ENCODE measurements around the gene OXCT2.
"Not testable (repeated sequence)": the region's sequence is repeated elsewhere in the genome, so short reads cannot be mapped to it uniquely, and the experiment has no call there.

The OXCT2 gene

DNA sequence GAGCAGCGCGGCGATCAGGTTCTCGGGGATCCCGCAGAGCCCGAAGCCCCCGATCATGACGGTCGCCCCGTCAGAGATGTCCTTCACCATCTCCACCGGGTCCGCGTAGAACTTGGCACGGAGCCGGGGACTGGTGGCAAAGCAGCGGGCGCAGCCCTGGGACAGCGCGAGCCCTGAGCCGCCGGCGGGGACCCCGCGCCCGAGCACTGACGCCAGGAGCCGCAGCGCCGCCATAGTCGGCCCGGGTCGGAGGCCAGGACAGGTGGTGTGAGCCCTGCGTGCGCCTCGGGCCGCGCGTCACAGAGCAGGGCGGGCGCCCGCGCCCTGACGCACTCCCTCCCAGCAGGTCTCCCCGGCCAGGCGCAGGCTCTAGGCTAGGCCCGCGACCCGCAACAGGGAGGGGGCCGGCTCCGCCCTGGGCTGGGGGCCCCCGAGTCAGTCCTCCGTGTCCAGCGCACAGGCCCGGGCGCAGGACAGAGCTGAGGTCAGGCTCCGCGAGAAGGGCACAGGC is at the start of gene OXCT2:
Gene OXCT2, minus strand, starts transcription at position 327 of the 511 bp plus-strand sequence. Its CDS starts 93 bp downstream, at position 234.
- H3K36me3 ChIP-seq (ENCODE audit: insufficient read depth, low read length); H3K9me3 ChIP-seq (ENCODE audit: control insufficient read depth, insufficient read depth, low read length); H3K4me1 ChIP-seq (ENCODE audit: insufficient read depth, low read length): not testable (repeated sequence)
- H3K9ac ChIP-seq (ENCODE audit: low read depth, low read length): peak within 1 kb of the TSS; percentile 45; the same call in 1 of the 2 replicates

DNA sequence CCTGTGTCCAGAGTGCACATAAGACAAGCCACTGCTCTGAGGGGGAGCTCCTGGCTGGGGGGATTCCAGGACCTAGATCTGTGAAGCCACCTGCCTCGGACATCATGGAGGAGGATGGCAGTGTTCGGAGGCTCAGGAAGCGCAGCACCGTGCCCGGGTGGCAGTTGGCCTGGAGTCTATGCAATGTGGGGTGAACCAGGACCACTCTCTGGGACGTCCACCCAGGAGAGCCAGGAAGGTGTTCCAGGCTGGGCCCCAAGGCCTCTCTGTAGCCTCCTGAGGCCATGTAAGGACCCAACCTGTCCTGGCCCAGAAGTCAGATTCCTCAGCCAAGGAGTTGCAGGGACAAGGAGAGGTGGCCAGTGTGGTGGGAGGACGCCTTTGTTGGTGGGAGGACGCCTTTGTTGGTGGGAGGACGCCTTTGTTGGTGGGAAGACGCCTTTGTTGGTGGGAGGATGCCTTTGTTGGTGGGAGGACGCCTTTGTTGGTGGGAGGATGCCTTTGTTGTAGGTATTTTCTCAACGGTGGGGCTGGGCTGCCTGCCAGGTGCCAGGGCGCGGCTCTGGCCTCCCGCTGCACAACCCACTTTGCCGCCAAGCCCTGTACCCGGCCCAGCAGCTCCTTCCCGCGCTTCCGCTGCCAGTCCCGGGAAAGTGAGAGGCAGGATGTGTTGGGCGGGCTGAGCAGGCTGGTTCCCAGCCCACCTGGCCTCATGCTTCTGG is 48.1 kb upstream of the OXCT2 start:
- Histone ChIP-seq H3K36me3 (ENCODE audit: insufficient read depth, low read length) (no peaks in the 10 kb centered on the region), H3K9me3 (ENCODE audit: control insufficient read depth, insufficient read depth, low read length) (no peaks in the 10 kb centered on the region), H3K4me1 (ENCODE audit: insufficient read depth, low read length) (no peaks in the 10 kb centered on the region), H3K9ac (ENCODE audit: low read depth, low read length) (no peak overlapping the region)

DNA sequence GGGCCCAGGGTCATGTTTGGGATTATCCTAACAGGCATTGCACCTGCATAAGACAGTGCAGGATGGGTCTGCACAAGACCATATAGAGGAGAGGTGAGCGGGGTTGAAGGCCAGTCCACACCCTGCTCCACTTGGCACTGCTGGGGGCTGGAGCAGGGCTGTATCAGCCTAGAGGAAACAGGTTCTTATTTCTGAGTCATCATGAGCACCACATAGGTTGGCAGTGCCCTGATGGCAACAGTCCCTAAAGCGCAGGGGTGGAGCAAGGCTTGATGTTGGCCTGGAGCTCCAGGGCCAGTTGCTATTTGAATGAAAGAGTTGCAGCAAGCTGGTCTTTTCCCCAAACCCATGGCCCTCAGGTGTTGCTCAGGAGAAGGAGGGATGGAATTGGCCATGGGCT is 47.3 kb upstream of the OXCT2 start:
- no peaks in the 10 kb centered on the region for H3K4me1 ChIP-seq (ENCODE audit: insufficient read depth, low read length)
- H3K36me3 ChIP-seq (ENCODE audit: insufficient read depth, low read length): no peaks in the 10 kb centered on the region
- no peaks in the 10 kb centered on the region for H3K9me3 ChIP-seq (ENCODE audit: control insufficient read depth, insufficient read depth, low read length)
- no peak overlapping the region for H3K9ac ChIP-seq (ENCODE audit: low read depth, low read length)

DNA sequence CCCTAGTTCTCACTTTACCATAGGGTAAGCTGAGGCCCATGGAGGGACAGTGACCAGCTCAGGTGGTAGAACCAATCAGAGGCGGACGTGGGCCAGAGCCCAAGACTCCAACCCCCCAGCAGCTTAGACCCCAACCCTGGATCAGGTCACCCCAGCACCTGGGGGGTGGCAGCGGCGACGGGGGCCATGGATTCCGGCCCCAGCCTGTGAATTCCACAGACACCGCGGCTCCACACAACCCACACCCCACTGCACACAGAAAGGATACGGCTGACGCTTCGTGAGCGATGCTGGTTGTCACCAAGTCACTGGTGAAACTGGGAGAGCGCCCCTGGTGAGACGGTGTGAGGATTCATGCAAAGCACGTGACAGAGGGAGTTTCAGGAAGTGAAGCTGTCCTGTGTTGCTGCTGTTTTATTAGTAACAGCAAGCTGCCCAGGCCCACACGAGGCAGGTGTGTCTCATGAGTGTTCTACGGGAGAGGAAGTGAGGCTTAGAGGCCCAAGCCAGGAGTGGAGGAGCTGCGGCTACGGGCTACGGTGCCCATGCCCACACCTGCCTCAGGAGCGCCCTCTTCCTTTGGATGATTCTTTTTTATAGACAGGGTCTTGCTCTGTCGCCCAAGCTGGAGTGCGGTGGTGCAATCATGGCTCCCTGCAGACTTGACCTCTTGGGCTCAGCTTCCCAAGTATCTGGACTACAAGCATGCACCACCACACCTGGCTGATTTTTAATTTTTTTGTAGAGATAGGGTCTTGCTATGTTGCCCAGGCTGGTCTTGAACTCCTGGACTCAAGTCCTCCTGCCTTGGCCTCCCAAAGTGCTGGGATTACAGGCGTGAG is 46.2 kb upstream of the OXCT2 start:
- not testable (repeated sequence) for H3K9me3 ChIP-seq (ENCODE audit: control insufficient read depth, insufficient read depth, low read length); H3K4me1 ChIP-seq (ENCODE audit: insufficient read depth, low read length); H3K36me3 ChIP-seq (ENCODE audit: insufficient read depth, low read length); H3K9ac ChIP-seq (ENCODE audit: low read depth, low read length)

DNA sequence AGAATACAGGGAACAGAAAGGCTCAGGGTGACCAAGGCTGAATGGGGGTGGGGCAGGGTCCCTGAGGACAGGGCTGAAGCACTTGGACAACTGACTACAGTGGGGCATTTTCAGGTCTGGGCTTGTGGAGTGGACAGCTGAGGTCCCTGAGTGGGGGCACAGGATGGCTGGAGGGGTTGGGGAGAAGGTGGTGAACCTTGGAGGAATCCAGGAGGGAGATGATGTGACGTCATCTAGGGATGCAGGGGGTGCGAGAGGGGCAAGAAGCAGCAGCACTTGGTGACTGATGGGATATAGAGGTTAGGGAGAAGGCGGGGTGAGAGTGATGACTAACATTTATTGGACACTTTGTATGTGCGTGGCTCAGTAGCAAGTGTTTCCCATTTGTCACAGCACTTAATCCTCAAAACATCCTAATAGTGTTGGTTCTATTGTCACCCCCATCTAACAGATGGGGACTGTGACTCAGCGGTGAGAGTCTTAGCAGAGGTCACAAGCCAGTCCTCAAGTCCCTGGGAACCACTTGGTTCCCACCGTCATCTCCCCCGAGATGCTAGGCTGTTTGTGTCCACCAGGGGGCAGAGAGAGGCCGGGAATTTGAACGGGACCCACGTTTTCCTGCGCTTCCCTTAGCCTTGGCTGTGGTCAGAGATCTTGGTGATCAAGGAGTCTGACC is 45.4 kb upstream of the OXCT2 start:
- Histone ChIP-seq H3K4me1 (ENCODE audit: insufficient read depth, low read length) (no peaks in the 10 kb centered on the region), H3K9ac (ENCODE audit: low read depth, low read length) (no peak overlapping the region), H3K9me3 (ENCODE audit: control insufficient read depth, insufficient read depth, low read length) (no peaks in the 10 kb centered on the region), H3K36me3 (ENCODE audit: insufficient read depth, low read length) (no peaks in the 10 kb centered on the region)

DNA sequence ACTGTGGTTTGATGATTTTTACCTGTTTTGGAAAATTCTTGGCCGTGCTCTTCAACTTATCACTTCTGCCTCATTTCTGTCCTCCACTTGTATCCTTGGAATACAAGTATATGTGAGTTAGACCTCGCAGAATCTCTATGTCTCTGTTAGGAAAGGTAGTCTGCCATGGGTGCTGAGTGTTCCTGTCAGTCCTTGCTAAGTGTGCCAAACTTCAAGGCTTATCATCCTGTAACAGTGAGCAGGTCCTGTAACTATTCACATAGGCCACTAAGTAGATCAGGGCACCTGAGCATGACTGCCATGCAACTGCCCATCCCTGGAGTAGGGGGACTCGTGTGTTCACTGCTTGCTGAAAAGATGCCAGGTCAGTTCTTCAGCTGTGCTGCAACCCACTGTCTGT is 41.8 kb upstream of the OXCT2 start:
- no peaks in the 10 kb centered on the region for H3K36me3 ChIP-seq (ENCODE audit: insufficient read depth, low read length)
- no peaks in the 10 kb centered on the region for H3K4me1 ChIP-seq (ENCODE audit: insufficient read depth, low read length)
- no peaks in the 10 kb centered on the region for H3K9me3 ChIP-seq (ENCODE audit: control insufficient read depth, insufficient read depth, low read length)
- H3K9ac ChIP-seq (ENCODE audit: low read depth, low read length): no peak overlapping the region

DNA sequence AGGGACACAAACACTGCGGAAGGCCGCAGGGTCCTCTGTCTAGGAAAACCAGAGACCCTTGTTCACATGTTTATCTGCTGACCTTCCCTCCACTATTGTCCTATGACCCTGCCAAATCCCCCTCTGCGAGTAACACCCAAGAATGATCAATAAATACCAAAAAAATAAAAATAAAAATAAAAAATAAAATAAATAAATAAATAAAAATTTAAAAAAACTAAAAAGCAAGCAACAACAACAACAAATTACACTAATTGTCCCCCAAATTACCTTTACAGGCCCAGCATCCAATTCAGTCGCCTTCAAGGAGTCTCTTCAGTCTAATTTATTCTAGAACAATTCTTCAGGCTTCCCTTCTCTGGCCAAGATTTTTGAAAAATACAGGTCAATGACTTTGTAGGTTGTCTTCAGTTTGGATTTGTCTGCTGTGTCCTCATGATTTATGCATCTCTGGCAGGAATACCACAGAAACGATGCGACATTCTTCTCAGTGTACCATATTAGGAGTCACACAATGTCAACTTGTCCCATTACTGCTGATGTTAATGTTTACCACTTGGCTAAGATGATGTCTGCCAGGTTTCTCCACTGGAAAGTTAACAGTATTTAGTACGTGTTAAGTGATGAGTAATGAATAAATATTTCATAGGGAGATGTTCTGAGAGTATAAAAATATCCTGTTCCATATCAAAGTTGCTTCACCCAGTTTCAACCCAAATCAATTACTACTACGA is 37.8 kb upstream of the OXCT2 start:
- Histone ChIP-seq H3K4me1 (ENCODE audit: insufficient read depth, low read length) (no peaks in the 10 kb centered on the region), H3K36me3 (ENCODE audit: insufficient read depth, low read length) (no peaks in the 10 kb centered on the region), H3K9me3 (ENCODE audit: control insufficient read depth, insufficient read depth, low read length) (peaks cover 3% of the 10 kb centered on the region), H3K9ac (ENCODE audit: low read depth, low read length) (no peak overlapping the region)

DNA sequence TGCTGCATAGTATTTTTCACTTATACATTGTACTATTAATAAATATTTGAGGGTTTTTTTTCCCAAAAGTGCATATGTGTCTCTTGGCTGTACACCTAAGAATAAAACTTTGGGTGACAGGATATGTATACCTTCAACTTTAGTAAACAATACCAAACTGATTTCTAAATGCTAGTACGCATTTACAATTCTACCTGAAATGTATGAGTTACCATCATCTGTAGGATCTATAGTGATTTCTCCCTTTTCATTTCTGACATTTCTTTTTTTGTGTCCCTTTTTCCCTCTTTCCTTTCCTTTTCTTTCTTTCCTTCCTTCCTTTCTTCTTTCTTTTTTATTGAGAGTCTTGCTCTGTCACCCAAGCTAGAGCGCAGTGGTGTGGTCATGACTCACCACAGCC is 34.2 kb upstream of the OXCT2 start:
- no peaks in the 10 kb centered on the region for H3K36me3 ChIP-seq (ENCODE audit: insufficient read depth, low read length)
- peaks cover 3% of the 10 kb centered on the region for H3K9me3 ChIP-seq (ENCODE audit: control insufficient read depth, insufficient read depth, low read length)
- H3K9ac ChIP-seq (ENCODE audit: low read depth, low read length): no peak overlapping the region
- H3K4me1 ChIP-seq (ENCODE audit: insufficient read depth, low read length): peaks cover 4% of the 10 kb centered on the region; the same call in 1 of the 2 replicates

DNA sequence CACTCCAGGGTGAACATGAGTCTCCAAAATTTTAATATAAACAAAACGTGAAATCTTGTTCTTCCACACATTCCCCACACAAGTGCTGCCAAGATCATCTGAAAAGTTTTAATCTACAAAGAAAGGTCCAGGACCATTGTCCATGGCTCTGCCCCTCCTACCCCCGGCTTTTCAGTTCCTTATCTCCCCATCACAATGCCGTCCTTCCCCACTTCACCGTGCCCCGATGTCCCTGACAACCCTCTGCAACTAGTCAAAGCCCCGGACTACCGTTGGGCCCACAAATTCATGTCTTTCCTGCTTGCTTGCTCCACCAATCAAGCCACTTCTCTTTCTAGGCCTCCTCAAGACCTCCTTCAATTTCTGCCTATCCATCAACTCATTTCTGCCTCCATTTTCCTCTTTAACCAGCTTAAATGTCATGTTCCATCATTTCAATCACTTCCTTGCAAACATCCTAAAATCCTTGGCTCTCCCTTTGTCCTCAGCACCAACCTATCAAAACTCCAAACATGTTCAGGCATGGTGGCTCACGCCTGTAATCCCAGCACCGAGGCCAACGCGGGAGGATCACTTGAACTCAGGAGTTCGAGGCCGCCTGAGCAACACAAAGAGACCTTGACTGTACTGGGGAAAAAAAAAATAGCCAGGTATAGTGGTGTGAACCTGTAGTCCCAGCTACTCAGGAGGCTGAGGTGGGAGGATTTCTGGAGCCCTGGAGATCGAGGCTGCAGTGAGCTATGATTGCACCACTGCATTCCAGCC is 31.5 kb upstream of the OXCT2 start:
- Histone ChIP-seq H3K36me3 (ENCODE audit: insufficient read depth, low read length) (no peaks in the 10 kb centered on the region), H3K9ac (ENCODE audit: low read depth, low read length) (no peak overlapping the region), H3K9me3 (ENCODE audit: control insufficient read depth, insufficient read depth, low read length) (peaks cover 3% of the 10 kb centered on the region), H3K4me1 (ENCODE audit: insufficient read depth, low read length) (peaks cover 4% of the 10 kb centered on the region; the same call in 1 of the 2 replicates)

DNA sequence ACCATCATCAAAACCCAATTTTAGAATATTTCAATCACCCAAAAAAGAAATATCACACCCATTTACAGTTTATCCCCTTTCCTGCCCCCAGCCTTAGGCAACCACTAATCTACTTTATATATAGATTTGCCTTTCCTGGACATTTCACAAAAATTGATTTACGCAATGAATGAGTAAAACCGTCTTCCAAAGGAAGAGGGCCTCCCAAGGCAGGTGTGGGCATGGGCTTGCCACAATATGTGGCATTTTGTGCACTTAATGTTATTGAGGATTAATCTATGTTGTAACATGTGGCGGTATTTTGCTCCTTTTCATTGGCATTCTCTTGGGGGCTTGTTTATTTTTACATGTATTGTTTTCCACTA is 29.3 kb upstream of the OXCT2 start:
- no peaks in the 10 kb centered on the region for H3K36me3 ChIP-seq (ENCODE audit: insufficient read depth, low read length)
- no peak overlapping the region for H3K9ac ChIP-seq (ENCODE audit: low read depth, low read length)
- peaks cover 4% of the 10 kb centered on the region; the same call in 1 of the 2 replicates for H3K4me1 ChIP-seq (ENCODE audit: insufficient read depth, low read length)
- peaks cover 3% of the 10 kb centered on the region for H3K9me3 ChIP-seq (ENCODE audit: control insufficient read depth, insufficient read depth, low read length)

DNA sequence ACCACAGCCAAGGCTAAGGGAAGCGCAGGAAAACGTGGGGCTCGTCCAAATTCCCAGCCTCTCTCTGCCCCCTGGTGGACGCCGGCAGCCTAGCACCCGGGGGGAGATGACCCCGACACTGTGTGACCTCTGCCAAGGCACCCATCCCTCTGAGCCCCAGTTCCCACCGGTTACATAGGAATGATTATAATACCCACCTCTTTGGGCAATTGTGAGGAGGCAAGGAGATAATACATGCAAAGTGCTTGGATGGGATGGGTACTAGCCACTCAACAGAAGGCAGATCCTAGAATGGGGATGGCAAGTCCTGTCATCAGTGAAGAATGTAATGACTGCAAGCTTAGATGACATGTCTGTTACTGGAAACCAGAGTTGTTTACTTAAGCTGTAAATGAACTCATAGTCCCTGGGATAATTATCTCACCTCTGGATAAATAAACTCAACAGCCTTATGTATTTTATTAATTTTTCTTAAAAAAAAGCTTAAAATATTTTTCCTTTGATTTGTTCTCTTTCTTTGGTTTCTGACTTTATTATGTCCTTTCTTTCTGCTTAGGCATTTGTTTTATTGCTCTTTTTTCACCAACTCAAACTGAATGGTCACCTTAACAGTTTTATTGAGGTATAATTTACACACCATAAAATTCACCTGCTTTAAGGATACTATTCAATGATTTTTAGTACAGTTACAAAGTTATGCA is 28.8 kb upstream of the OXCT2 start:
- Histone ChIP-seq H3K4me1 (ENCODE audit: insufficient read depth, low read length) (peaks cover 4% of the 10 kb centered on the region; the same call in 1 of the 2 replicates), H3K9me3 (ENCODE audit: control insufficient read depth, insufficient read depth, low read length) (peaks cover 2% of the 10 kb centered on the region; the same call in 1 of the 2 replicates), H3K36me3 (ENCODE audit: insufficient read depth, low read length) (no peaks in the 10 kb centered on the region), H3K9ac (ENCODE audit: low read depth, low read length) (no peak overlapping the region; the same call in 1 of the 2 replicates)

DNA sequence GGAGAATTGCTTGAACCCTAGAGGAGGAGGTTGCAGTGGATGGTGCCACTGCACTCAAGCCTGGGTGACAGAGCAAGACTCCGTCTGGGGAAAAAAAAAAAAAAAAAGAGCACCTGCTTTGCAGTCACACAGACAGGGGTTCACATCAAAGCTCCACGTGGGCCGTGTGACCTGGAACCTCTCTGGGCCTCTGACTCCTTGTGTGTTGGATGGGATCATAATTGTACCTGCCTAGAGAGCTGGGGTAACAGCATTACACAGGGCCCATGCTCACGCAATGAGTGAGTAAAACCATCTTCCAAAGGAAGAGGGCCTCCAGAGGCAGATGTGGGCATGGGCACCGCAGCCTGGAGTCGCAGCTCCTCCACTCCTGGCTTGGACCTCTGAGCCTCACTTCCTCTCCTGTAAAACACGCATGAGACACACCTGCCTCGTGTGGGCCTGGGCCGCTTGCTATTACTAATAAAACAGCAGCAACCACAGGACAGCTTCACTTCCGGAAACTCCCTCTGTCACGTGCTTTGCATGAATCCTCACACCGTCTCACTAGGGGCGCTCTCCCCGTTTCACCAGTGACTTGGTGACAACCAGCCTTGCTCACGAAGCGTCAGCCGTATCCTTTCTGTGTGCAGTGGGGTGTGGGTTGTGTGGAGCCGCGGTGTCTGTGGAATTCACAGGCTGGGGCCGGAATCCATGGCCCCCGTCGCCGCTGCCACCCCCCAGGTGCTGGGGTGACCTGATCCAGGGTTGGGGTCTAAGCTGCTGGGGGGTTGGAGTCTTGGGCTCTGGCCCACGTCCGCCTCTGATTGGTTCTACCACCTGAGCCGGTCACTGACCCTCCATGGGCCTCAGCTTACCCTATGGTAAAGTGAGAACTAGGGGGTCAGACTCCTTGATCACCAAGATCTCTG is 28.0 kb upstream of the OXCT2 start:
- H3K9ac ChIP-seq (ENCODE audit: low read depth, low read length): peak overlapping the region; percentile 17; the same call in 1 of the 2 replicates

More for the DNA sequence above, 28.0 kb upstream of the OXCT2 start:
- not testable (repeated sequence) for H3K9me3 ChIP-seq (ENCODE audit: control insufficient read depth, insufficient read depth, low read length); H3K36me3 ChIP-seq (ENCODE audit: insufficient read depth, low read length); H3K4me1 ChIP-seq (ENCODE audit: insufficient read depth, low read length)
